HG03571 (cell line): ENCODE measurements around the gene LARP1.
"Not testable (repeated sequence)": the region's sequence is repeated elsewhere in the genome, so short reads cannot be mapped to it uniquely, and the experiment has no call there.

Source experiments
- ATAC-seq: cut with Tn5 transposase; IDR thresholded peaks from one replicate; pipeline ENCODE4 v1.9.1; 2021; ENCODE audit not compliant: unreplicated experiment

The LARP1 gene

GRCh38 chr5:154759868-154760267 is 4.7 kb downstream of the LARP1 start:
- not testable (repeated sequence) for ATAC-seq

- ATAC-seq, result no peak
Measured at GRCh38 chr5:154761046-154761736, 6.0 kb downstream of the LARP1 start.

GRCh38 chr5:154762261-154762660 is 7.1 kb downstream of the LARP1 start:
- no peak for ATAC-seq

- no peak for ATAC-seq
Measured at GRCh38 chr5:154762700-154763099, 7.5 kb downstream of the LARP1 start.

- ATAC-seq, result no peak
Measured at GRCh38 chr5:154764967-154765366, 9.8 kb downstream of the LARP1 start.

DNA sequence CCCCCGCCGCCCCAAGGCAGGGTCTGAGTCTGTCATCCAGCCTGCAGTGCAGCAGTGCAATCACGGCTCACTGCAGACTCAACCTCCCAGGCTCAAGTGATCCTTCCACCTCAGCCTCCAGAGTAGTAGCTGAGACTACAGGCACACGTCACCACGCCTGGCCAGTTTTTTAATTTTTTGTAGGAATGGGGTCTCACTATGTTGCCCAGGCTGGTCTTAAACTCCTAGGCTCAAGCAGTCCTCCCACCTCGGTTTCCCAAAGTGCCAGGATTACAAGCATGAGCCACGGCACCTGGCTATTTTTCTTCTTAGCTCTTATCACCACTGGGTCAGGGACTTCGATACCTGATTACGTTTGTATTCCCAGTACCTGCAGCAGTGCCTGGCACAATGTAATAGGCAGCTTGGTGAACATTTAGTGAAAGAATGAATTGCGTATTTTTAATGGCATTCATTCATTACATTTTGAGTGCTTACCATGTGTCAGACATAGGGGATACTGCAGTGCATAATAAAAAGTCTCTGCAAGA is 10.3 kb downstream of the LARP1 start:
- ATAC-seq, result no peak

DNA sequence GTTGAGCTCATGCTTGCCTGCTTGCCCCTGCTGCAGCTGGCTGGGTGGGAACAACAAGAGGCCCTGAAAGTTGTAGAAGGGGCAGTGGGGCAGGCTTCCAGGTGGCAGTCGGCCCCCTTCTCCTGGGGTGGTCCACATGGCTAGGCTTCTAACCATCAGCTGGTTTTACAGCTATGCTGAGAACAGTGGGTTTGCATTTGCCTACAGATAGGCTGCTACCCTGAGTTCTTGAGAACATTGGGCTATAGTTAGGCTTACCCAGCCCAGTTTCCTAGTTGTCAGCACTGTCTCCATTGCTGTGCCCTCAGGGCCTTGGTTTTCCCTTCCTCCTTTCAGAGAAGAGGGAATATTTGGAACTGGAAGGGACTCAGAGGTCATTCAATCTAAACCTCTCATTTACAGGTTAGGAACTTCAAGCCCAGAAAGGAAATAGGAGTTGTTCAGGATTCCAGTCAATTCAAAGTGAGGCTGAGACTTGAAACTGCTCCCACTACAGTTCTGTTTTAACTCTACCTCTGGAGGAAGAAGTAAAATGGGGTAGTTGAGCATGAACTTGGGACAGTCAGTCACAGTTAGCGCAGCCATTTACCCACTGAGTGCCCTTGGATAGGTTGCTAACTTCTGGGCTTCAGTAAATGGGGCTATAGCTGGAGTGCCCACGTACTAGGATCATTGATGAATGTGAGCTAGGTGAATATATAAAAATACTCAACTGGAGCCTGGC is 11.5 kb downstream of the LARP1 start:
- ATAC-seq, result no peak

DNA sequence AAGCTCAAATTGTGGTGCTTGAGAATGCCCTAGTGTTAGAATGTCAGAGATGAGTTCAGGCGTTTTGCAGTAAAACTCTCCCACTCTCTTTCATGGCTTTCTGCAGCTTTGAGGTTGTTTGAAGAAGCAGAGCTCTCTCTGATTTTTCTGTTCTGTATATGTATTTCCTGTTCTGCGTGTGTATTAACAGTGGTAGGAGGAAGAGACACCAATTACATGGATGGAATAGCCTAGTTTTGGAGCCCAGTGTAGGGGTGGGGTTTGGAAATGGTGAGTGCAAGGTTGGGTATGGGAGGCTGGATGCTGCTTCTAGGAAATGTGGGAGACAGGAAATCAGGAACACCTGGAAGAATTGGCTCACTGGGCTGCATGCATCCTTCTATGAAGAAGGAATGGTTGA is 12.4 kb downstream of the LARP1 start:
- no peak for ATAC-seq

- no peak for ATAC-seq
Measured at GRCh38 chr5:154768207-154768606, 13.0 kb downstream of the LARP1 start.

GRCh38 chr5:154770111-154770510 is 14.9 kb downstream of the LARP1 start:
- ATAC-seq, result no peak

- no peak for ATAC-seq
Measured at GRCh38 chr5:154771383-154771901, 16.3 kb downstream of the LARP1 start.

DNA sequence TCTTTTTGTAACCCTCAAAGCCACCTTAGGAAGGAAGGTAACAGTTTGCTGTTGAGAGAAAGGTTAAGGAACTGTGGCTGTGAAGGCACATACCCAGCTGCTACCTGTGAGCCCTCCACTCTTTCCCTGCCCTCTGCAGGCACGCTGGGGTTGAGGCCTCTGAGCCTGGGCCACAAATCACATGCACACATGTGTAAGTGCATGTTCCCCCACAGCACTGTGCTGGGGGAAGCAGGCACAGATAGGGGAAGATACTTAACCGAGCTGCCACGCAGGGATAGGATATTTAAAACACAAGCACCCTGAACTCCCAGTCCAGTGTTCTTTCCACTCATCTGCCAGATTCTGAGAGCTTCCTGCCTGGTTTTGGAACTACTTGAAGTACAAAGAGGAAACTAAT is 18.1 kb downstream of the LARP1 start:
- ATAC-seq, result no peak

DNA sequence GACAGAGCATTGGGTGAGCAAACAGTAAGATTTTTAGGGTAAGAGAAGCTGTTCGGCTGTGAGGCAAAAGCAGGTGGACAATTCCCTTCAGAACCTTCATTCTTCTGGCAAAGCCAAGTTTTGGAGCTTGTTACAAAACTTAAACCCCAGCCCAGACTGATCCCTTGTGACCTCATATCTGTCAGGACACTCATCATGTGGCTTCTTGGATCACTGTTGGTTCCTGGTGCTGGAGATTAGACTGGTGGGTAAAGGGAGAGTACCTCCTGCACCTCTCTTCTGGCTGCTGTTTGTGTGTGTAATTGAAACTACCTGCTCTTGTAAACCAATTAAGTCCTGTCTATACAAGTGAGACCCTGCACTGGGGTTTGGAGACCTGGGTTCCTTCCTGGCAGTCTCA is 21.0 kb downstream of the LARP1 start:
- ATAC-seq, result no peak

DNA sequence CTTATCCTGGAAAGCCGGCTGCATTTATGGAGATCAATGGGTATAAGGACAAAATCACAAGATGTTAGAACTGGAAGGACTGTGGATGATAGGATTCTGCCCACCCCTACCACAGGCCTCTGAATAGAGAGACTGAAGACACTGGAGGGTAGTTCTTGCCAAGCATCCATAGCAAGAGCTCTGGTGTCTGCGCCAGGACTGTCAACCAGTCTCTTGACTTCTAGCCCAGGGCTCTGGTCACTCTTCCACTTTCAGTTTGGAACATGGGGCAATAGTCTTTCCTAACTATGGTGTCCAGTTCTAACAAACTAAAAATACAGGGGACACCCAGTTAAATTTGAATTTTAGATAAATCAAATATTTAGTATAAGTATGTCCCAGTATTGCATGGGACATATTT is 23.4 kb downstream of the LARP1 start:
- ATAC-seq, result no peak

GRCh38 chr5:154779105-154779504 is 23.9 kb downstream of the LARP1 start:
- ATAC-seq, result no peak

DNA sequence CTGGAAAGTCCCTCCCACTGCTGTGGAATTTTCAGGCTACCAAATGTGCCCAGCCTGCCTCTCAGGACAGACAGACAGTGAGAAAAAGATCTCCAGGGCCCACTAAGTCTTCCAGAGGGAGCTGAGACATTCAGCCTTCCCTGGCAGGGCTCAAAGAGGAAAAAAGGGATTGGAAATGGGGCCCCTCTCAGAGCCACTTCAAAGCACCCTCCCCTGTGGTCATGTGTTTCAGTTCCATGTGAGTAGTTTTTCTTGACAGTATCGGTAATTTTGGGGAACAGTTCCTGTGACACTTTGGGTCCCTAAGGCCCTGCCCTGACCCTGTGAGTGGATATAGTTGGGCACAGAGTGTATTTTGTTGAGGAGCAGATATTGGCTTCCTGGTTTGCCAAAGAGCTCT is 25.0 kb downstream of the LARP1 start:
- ATAC-seq, result no peak

GRCh38 chr5:154782326-154782725 is 27.1 kb downstream of the LARP1 start:
- no peak for ATAC-seq

GRCh38 chr5:154782812-154783592 is 27.8 kb downstream of the LARP1 start:
- ATAC-seq, result no peak

DNA sequence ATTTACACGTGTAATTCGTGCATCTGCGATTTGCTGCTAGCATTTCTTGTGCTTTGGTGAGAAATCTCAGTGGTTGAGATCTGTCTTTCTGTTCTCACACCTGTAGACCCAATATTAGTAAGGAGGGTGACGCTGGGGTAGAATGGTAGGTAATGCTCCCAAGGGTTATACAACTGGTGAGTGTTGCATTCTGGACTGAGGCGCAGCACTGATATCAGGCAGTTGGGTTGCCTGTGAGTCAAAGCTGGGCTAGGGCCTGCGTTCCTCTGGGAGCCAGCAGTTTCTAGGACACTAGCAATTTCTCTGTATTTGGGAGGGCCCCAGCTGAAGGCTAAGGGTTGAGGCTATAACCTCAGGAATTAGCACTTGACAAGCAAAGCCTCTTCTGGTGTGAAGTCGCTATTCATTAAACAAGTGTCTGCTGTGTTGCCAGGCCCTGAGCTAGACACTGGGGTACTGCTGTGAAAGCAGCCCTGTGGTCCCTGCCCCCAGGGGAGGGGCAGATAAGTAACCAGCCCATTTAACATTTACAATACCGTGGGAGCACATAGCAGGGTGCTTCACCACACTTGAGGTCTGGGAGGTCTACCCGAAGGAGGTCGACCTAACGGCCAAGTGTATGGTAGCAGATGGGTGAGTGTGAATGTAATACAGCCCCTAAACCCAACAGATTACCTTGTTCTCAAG is 28.7 kb downstream of the LARP1 start:
- peak; percentile 40 for ATAC-seq

GRCh38 chr5:154784856-154785255 is 29.7 kb downstream of the LARP1 start:
- no peak for ATAC-seq

GRCh38 chr5:154786414-154786813 is 31.2 kb downstream of the LARP1 start:
- ATAC-seq, result no peak
